ENCODE data around the gene IGFALS. TPM values are rescaled to one million over a fixed set of nuclear protein-coding genes. Genes with fewer than 3 reads are reported as not detected.
A peak's percentile ranks its signal among the peaks of the same experiment; 100 is the strongest.

IGFALS gene
- total RNA-seq (1.2 and 2.1 TPM in 2 replicates), polyA plus RNA-seq (1.3 TPM in 1 of 2 replicates, not detected in the other)

DNA sequence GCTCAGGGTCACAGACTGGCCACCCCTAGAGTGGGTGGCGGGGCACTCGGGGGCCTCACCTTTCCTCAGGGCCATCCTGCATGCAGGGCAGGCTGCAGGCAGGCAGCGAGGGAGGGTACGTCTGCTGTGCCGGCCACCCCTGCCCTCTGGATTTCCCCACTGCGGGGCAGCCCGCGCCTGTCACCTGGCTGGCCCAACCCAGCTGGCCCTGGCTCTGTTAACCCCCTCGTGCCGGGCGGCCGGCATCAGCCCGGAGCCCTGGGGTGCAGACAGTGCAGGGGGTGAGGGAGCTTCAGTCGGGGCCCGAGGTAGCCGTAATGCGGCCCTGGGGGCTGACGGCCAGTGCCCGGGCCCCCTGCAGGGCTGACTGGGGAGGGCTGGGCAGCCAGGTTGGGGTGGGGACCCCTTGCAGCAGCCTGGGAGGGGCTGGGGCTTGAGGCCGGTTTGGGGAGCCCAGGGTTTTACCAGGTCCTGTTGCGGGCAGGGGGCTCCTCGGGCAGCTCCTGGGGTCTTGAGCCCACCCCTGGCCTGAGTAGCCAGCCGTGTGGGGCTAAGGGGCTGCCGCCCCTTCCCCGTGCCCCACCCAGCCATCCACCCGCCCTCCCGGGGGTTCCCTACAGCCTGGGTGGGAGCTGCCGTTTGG lies at the start of gene IGFALS:
TSS of gene IGFALS (minus strand) at position 128 of the 643 bp plus-strand sequence. CDS start at position 75, 53 bp downstream.
- H3K4me3 ChIP-seq = no peak within 1 kb of the TSS
- DNase-seq (ENCODE audit: low read depth in 1 of 2, low spot score in 1 of 2) = no peak
- TF ChIP-seq, protein P1, sequence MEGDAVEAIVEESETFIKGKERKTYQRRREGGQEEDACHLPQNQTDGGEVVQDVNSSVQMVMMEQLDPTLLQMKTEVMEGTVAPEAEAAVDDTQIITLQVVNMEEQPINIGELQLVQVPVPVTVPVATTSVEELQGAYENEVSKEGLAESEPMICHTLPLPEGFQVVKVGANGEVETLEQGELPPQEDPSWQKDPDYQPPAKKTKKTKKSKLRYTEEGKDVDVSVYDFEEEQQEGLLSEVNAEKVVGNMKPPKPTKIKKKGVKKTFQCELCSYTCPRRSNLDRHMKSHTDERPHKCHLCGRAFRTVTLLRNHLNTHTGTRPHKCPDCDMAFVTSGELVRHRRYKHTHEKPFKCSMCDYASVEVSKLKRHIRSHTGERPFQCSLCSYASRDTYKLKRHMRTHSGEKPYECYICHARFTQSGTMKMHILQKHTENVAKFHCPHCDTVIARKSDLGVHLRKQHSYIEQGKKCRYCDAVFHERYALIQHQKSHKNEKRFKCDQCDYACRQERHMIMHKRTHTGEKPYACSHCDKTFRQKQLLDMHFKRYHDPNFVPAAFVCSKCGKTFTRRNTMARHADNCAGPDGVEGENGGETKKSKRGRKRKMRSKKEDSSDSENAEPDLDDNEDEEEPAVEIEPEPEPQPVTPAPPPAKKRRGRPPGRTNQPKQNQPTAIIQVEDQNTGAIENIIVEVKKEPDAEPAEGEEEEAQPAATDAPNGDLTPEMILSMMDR (IDR thresholded peaks at IDR 0.05; ENCODE audit: low read depth, low read length) = no peak
- no peaks in the 10 kb centered on the region for H3K27me3 ChIP-seq
- H3K4me1 ChIP-seq (ENCODE audit: low read depth) = no peaks in the 10 kb centered on the region
- no peaks in the 10 kb centered on the region for H3K36me3 ChIP-seq
- H3K9me3 ChIP-seq (ENCODE audit: low read depth) = no peaks in the 10 kb centered on the region
- H3K27ac ChIP-seq = no peak within 1 kb of the TSS

DNA sequence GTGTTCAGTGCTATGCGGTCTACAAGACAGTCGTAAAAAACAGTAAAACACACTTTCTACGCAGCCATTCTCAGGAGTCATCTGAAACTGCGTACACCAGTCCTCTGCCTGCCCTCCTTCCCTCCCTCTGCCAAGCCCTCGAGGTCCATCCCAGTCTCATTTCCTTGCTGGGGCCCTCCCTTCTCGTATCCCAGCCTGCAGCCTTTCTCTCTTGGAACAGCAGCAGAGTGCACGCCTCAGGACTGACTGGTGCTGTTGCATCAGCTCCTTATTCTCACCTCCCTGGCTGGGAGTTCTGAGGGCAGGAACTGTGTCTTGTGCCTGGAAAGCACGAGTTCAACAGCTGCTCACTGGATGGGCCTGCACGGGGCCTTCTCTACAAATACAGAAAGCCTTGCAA lies 46.0 kb upstream of the IGFALS start:
- Histone ChIP-seq H3K27me3 (no peaks in the 10 kb centered on the region), H3K9me3 (ENCODE audit: low read depth) (no peaks in the 10 kb centered on the region), H3K4me1 (ENCODE audit: low read depth) (no peaks in the 10 kb centered on the region), H3K4me3 (no peak overlapping the region), H3K27ac (no peak overlapping the region), H3K36me3 (no peaks in the 10 kb centered on the region)
- DNase-seq (ENCODE audit: low read depth in 1 of 2, low spot score in 1 of 2) = peak in 1 of 2 donors; percentile 52
- TF ChIP-seq, protein P1 (IDR thresholded peaks at IDR 0.05; ENCODE audit: low read depth, low read length) = no peak

DNA sequence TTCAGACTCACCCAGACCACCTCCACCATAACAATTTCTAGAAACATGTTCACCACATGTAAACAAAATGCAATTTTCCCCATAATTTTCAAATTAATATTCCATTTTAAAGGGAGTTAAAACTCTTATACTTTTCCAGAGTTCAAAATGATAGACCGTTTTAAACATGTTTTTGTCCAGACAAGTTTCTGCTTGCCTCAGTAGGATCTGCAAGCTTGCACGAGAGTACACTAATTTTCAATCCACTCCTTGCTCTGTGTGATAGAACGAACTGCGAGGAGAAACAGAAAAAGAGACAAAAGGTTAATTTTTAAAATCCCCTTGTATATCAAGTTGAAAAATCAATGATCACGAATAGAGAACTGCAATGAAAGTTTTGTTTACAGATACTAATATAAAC lies 40.6 kb upstream of the IGFALS start:
- Histone ChIP-seq H3K36me3 (no peaks in the 10 kb centered on the region), H3K27ac (no peak overlapping the region), H3K4me1 (ENCODE audit: low read depth) (peaks cover under 1% of the 10 kb centered on the region), H3K9me3 (ENCODE audit: low read depth) (no peaks in the 10 kb centered on the region), H3K4me3 (no peak overlapping the region), H3K27me3 (no peaks in the 10 kb centered on the region)
- TF ChIP-seq, protein P1 (IDR thresholded peaks at IDR 0.05; ENCODE audit: low read depth, low read length) = no peak
- DNase-seq (ENCODE audit: low read depth in 1 of 2, low spot score in 1 of 2) = no peak

DNA sequence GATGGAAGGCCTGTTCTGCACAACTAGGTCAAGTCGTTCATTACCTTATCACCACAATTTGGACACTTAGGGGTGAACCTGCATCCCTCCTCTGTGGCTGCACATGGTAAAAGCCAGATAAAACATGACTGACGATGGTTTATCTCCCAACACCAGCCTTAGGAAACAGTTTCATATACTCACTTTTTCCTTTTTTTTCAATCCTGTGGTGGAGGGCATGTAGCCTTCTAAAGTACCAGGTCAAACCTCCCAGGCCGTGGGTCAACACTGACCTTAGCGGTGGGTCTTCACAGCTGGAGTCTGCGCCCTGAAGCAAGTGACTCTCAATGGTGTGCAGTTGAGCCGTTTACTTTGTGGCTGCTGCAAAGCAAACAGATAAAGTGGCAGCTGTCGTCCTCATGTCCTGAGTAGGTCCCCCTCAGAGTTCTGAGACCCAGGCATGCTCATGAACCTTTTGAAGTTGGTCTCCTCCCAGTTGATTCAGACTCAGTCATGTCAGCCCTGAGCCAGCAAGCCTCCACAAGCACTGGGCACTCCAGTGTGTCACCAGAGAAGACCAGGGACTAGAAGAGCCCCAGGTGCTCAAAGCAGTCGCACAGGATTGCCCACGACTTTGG lies 39.4 kb upstream of the IGFALS start:
- Histone ChIP-seq H3K27me3 (no peaks in the 10 kb centered on the region), H3K4me3 (no peak overlapping the region), H3K9me3 (ENCODE audit: low read depth) (no peaks in the 10 kb centered on the region), H3K4me1 (ENCODE audit: low read depth) (peaks cover 11% of the 10 kb centered on the region), H3K27ac (no peak overlapping the region), H3K36me3 (no peaks in the 10 kb centered on the region)
- TF ChIP-seq, protein P1 (IDR thresholded peaks at IDR 0.05; ENCODE audit: low read depth, low read length) = no peak
- no peak for DNase-seq (ENCODE audit: low read depth in 1 of 2, low spot score in 1 of 2)

DNA sequence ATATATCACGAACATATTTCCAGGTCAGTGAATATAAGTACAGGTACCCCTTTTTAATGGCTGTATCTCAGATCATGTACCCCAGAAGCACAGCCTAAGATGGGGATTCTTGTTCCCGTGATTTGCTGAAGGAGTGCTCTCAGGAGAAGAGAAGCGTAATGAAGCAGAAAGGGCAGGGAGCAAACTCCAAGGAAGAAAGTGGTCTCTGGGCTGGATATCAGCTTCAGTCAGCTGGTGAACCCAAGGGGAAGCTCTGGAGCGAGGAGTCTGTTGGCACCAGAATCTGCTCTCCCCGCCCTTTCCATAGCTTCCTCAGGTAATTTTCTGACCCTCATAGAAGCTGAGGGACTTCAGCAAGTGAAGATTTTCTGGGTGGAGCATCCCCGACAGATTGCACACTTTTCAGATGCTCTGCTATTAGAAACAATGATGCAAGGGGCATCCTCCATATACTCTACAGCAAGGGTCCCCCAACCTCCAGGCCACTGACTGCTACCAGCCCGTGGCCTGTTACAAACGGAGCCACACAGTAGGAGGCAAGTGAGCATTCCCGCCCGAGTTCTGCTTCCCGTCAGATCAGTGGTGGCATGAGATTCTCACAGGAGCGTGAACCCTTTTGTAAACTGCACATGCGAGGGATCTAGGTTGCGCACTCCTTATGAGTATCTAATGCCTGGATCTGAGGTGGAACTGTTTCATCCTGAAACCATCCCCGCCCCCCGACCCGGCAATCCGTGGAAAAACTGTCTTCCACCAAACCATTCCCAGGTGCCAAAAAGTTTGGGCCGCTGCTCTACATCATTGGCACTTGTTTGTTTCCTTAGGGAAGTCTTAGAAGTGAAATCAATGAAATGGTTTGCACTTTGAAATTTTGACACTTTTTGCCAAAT lies 37.9 kb upstream of the IGFALS start:
- Histone ChIP-seq H3K4me3 (no peak overlapping the region), H3K4me1 (ENCODE audit: low read depth) (peaks cover 14% of the 10 kb centered on the region), H3K36me3 (no peaks in the 10 kb centered on the region), H3K27me3 (no peaks in the 10 kb centered on the region), H3K27ac (no peak overlapping the region), H3K9me3 (ENCODE audit: low read depth) (no peaks in the 10 kb centered on the region)
- DNase-seq (ENCODE audit: low read depth in 1 of 2, low spot score in 1 of 2) = no peak
- TF ChIP-seq, protein P1 (IDR thresholded peaks at IDR 0.05; ENCODE audit: low read depth, low read length) = no peak
